Immature natural killer cell (primary cell): ENCODE results near the gene LRP8. TPM values are rescaled to one million over a fixed set of nuclear protein-coding genes. Genes with fewer than 3 reads are reported as not detected.

Experiments used
- DNase-seq, 3 donors: peaks; one replicate each; pipeline ENCODE4 v3.0.0; 2022; ENCODE audit warnings: mixed read lengths in 1 of 3
- H3K27ac Mint-ChIP-seq, 6 donors: one replicate each; pipeline ENCODE4 v1.8.0; 2020; ENCODE audit warnings: mixed read lengths in 6 of 6, mild to moderate bottlenecking in 5 of 6, inconsistent platforms in 4 of 6, moderate library complexity in 3 of 6
- H3K27me3 Mint-ChIP-seq, 3 donors: one replicate each; pipeline ENCODE4 v1.8.0; 2020 to 2021; ENCODE audit warnings: low read depth in 3 of 3, mild to moderate bottlenecking in 3 of 3, mixed read lengths in 3 of 3, moderate library complexity in 3 of 3, inconsistent platforms in 1 of 3
- H3K36me3 Mint-ChIP-seq, 3 donors: one replicate each; pipeline ENCODE4 v1.8.0; 2020; ENCODE audit warnings: mixed read lengths in 3 of 3, inconsistent platforms in 2 of 3, mild to moderate bottlenecking in 2 of 3
- H3K4me1 Mint-ChIP-seq, 2 donors: one replicate each; pipeline ENCODE4 v1.8.0; 2020; ENCODE audit warnings: inconsistent platforms in 2 of 2, mild to moderate bottlenecking in 2 of 2, mixed read lengths in 2 of 2, moderate library complexity in 1 of 2
- H3K4me3 Mint-ChIP-seq, 5 donors: one replicate each; pipeline ENCODE4 v1.8.0; 2020; ENCODE audit warnings: mild to moderate bottlenecking in 5 of 5, mixed read lengths in 5 of 5, inconsistent platforms in 3 of 5, moderate library complexity in 3 of 5
- H3K9me3 Mint-ChIP-seq, 6 donors: one replicate each; pipeline ENCODE4 v1.8.0; 2020; ENCODE audit warnings: mild to moderate bottlenecking in 6 of 6, mixed read lengths in 6 of 6, inconsistent platforms in 4 of 6, moderate library complexity in 3 of 6
- polyA plus RNA-seq, 3 donors: library from polyadenylated mRNA; unstranded; fragments of 300-500 nt; fragmentation: Illumina TruSeq; gene quantifications; one replicate each; pipeline ENCODE4 v1.2.3, GENCODE V29; 2021

Gene LRP8
- polyA plus RNA-seq, 3 donors from 2014 or later, result 0.86 to 3.4 (median 1.1) TPM

- H3K4me3 Mint-ChIP-seq, result no peak overlapping the region
- no peaks in the 10 kb centered on the region for H3K4me1 Mint-ChIP-seq
- no peaks in the 10 kb centered on the region for H3K9me3 Mint-ChIP-seq
- H3K36me3 Mint-ChIP-seq, result no peaks in the 10 kb centered on the region
- peaks cover 0 to 6% (median 2%) of the 10 kb centered on the region in 3 donors for H3K27me3 Mint-ChIP-seq
- DNase-seq, result no peak
- H3K27ac Mint-ChIP-seq, result no peak overlapping the region
Measured at GRCh38 chr1:53349968-53350852, 22.3 kb upstream of the LRP8 start.

DNA sequence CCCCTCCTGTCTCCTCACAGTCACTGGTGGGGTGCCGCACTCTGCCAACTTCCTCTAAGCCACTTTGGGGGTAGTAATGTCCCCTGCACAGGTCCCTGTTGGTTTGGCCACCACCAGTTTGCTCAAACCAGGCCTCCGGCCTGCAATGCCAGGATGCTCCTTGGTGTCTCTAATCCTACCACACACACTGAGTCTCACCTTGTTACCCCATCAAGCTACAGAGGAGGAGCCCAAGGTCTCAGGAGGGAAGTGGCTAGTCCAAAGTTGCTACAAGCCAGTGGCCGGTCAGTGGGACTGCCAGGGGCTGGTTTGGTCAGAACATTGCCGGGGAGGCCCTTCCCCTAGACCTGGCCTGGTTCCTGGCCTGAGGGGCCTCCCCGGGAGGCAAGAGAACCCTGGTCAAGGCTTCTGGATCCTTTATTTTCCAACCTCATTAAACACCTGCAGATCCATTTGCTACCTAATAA lies 21.5 kb upstream of the LRP8 start:
- Mint-ChIP-seq H3K9me3 (no peaks in the 10 kb centered on the region), H3K27me3 (peaks cover 0 to 6% (median 2%) of the 10 kb centered on the region in 3 donors), H3K4me1 (no peaks in the 10 kb centered on the region), H3K27ac (no peak overlapping the region), H3K36me3 (no peaks in the 10 kb centered on the region), H3K4me3 (no peak overlapping the region)
- DNase-seq, result no peak

DNA sequence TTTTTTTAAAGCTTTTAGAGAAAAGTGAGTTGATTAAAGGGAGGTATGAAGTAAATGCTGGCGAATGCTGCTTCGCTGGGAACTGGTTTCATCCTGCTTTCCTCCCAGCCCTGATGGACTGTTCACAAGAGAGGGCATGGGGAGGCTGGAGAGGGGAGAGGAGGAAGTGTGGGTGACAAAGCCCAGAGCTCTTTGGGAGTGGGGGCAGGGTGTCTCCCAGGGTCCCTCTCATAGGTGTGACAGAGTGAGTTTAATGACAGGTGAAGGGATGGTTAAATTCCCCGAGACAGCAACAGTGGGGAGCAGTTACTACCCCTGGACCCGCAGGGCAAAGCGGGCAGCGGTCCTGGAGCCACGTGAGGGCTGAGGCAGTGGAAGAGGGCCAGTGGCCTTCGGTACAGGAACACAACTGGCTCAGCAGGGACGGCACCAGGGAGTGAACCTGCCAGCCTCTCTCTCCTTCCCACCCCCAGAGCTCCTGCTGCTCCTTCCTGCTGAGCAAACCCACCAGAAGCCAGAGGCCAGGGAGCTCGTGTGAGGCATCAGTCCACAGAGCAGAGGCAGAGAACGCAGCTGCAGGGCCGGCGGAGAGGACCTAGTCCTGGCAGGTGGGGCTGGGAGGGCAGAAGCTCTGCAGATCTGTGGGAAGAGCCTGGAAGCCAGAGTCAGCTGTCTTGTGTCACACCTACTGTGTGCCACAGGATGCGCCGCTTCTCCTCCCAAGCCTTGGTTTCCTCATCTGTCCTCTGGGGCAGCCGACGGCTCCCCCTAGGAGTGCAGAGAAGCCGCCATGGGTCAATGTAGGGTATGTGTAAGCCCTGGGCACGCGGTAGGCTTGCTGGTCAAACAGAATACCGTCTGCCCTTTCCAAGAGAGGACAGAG lies 20.9 kb upstream of the LRP8 start:
- no peaks in the 10 kb centered on the region for H3K9me3 Mint-ChIP-seq
- H3K27me3 Mint-ChIP-seq, result peaks cover 0 to 6% (median 2%) of the 10 kb centered on the region in 3 donors
- H3K36me3 Mint-ChIP-seq, result no peaks in the 10 kb centered on the region
- DNase-seq, result no peak
- no peak overlapping the region for H3K4me3 Mint-ChIP-seq
- H3K4me1 Mint-ChIP-seq, result no peaks in the 10 kb centered on the region
- H3K27ac Mint-ChIP-seq, result no peak overlapping the region

DNA sequence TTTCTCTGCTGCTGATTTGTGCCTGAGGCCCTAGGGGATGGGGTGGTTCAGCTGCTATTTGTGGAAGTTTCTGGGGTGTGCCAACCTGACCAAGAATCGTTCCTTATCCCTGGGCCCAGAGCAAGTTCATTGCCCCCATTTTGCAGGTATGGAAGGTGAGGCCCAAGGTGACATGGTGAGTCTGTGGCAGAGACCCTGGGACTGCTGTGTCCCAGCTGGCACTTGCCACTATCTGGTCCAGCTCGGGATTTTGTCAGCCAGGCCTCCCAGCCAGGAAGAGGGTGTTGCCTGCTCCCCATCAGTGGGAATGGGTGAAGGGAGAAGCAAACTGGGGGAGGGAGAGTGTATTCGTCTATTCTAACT lies 18.9 kb upstream of the LRP8 start:
- Mint-ChIP-seq H3K4me3 (no peak overlapping the region), H3K4me1 (no peaks in the 10 kb centered on the region), H3K9me3 (no peaks in the 10 kb centered on the region), H3K27me3 (peaks cover 0 to 6% (median 0%) of the 10 kb centered on the region in 3 donors), H3K36me3 (no peaks in the 10 kb centered on the region), H3K27ac (no peak overlapping the region)
- no peak for DNase-seq

DNA sequence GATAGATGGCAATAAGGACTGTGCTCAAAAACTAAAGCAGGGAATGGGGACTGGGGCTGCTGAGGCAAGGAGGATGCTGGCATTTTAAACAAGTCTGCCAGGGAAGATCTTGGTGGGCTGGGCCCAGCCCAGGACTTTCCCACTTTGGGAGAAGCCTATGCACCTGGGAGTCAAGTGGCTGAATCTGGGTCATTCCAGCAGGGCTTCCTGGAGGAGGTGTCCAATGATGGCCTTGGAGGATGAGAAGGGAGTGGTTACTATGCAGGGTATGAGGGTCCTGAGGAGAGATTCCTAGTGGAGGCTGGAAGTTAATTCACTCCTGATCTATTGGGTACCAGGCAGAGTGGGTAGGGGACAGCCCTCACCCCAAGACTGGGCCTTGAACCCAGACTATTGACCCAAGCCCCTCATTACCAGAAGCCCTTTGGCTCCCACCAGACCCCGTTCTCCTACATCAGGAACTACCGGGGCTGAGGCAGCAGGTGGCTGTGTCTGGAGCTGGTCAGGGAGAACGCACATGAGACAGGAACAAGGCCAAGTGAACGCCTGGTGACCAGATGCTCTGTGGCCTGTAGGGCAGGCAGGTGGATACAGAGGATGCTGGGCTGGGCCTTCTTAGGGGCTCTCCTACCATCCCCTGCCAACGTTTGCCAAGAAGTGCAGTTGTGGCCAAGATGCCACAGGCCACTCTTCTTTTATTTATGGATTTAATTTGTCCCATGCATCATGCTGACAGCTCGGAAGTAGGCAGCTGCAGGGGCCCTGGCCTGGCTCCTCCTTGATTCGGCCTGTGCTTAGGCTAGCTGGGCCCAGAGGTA lies 18.3 kb upstream of the LRP8 start:
- no peak for DNase-seq
- Mint-ChIP-seq H3K4me3 (no peak overlapping the region), H3K27ac (no peak overlapping the region)

GRCh38 chr1:53344921-53345838 lies 17.3 kb upstream of the LRP8 start:
- H3K4me1 Mint-ChIP-seq, result no peaks in the 10 kb centered on the region

More for the DNA sequence above, 18.3 kb upstream of the LRP8 start:
- no peaks in the 10 kb centered on the region for H3K9me3 Mint-ChIP-seq
- peaks cover 0 to 4% (median 0%) of the 10 kb centered on the region in 3 donors for H3K36me3 Mint-ChIP-seq
- peaks cover 0 to 4% (median under 1%) of the 10 kb centered on the region in 3 donors for H3K27me3 Mint-ChIP-seq
- no peaks in the 10 kb centered on the region for H3K4me1 Mint-ChIP-seq

DNA sequence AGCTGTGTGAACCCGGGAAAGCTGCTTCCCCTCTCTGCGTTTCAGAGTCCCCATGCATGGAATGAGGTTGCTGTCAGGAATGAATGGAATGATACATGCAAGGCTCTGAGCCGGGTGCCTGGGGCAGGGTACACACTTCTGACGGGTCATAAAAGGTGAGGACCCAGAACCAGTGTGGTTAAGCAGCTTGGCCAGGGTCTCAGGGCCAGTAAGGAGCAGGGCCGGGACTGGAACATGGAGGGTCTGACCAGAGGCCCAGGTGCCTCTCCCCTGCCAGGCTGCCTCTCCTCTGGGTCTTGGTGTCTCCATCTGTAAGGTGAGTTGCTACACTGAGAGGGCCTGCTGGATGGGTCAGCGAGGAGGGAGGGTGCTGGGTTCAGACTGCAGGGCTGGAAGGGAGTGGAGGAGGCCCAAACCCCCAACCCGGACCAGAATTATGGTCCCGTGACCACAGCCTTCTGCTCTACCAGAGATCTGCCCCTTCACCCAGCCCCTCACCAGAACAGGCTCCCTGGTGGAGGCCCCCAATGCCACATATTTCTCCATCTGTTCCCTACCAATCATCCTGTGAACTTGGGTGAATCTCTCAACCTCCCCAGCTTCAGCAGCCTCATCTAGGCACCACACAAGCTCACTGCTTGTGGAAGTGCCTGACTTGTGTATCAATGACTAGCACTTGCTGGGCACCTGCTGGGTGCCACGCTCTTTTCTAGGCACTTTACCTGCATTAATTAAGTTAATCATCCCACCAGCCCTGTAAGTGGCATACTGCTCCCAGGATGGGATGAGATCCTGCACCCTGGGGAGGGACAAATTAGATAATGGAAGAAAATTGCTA lies 16.2 kb upstream of the LRP8 start:
- Mint-ChIP-seq H3K27me3 (peaks cover 0 to 6% (median 2%) of the 10 kb centered on the region in 3 donors), H3K9me3 (no peaks in the 10 kb centered on the region), H3K36me3 (peaks cover 0 to 5% (median 0%) of the 10 kb centered on the region in 3 donors), H3K27ac (no peak overlapping the region), H3K4me1 (no peaks in the 10 kb centered on the region), H3K4me3 (no peak overlapping the region)
- no peak for DNase-seq

More at GRCh38 chr1:53344921-53345838, 17.3 kb upstream of the LRP8 start:
- Mint-ChIP-seq H3K36me3 (peaks cover 0 to 5% (median 0%) of the 10 kb centered on the region in 3 donors), H3K27ac (no peak overlapping the region), H3K4me3 (no peak overlapping the region), H3K9me3 (no peaks in the 10 kb centered on the region), H3K27me3 (peaks cover 0 to 4% (median 4%) of the 10 kb centered on the region in 3 donors)
- no peak for DNase-seq

DNA sequence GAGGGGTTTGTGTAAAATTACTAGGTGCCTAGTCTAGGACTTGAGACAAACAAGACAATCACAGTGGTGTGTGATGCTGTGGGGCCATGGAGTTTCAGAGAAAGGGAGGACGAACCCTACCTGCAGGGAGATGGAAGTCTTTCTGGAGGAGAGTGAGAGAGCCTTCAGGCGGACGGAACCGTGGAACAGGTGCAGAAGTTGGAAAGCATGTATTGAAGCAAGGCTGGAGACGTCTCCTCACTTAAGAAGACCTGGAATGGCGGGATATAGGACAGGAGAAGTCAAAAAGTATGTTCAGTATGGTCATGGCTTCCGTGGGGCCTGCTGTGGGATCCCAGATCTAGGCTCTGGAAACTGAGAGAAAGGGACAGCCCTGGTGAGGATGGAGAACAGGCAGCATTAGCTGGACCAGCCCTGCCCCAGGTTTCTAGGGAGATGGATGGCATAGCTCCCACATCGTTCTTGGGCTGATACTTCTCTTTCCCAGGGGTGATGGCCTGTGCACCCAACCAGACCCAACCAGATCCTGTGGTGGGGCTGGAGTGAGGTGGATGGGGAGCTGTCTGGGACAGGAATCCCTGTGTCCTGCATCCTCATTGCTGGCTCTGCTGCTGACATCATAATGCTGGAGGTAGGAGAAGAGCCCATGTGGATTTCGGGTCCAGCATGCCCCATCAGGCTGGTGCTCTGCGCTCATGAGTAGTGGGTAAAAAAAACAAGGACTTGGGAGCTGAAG lies 15.0 kb upstream of the LRP8 start:
- no peak for DNase-seq
- H3K27me3 Mint-ChIP-seq, result peaks cover 0 to 6% (median 2%) of the 10 kb centered on the region in 3 donors
- no peaks in the 10 kb centered on the region for H3K9me3 Mint-ChIP-seq
- no peaks in the 10 kb centered on the region for H3K4me1 Mint-ChIP-seq
- H3K27ac Mint-ChIP-seq, result no peak overlapping the region
- H3K4me3 Mint-ChIP-seq, result no peak overlapping the region
- H3K36me3 Mint-ChIP-seq, result peaks cover 0 to 5% (median 0%) of the 10 kb centered on the region in 3 donors

- Mint-ChIP-seq H3K4me1 (no peaks in the 10 kb centered on the region), H3K27me3 (peaks cover 0 to 6% (median 2%) of the 10 kb centered on the region in 3 donors), H3K9me3 (no peaks in the 10 kb centered on the region), H3K27ac (peak overlapping the region in 1 of 6 donors; percentile 35), H3K36me3 (peaks cover 0 to 5% (median 0%) of the 10 kb centered on the region in 3 donors), H3K4me3 (no peak overlapping the region)
- DNase-seq, result no peak
Measured at GRCh38 chr1:53341961-53342707, 14.3 kb upstream of the LRP8 start.

GRCh38 chr1:53341521-53341895 lies 13.6 kb upstream of the LRP8 start:
- H3K36me3 Mint-ChIP-seq, result peaks cover 0 to 5% (median 0%) of the 10 kb centered on the region in 3 donors
- no peak overlapping the region for H3K27ac Mint-ChIP-seq
- peaks cover 0 to 9% (median 2%) of the 10 kb centered on the region in 3 donors for H3K27me3 Mint-ChIP-seq
- H3K4me1 Mint-ChIP-seq, result no peaks in the 10 kb centered on the region
- no peak for DNase-seq
- no peaks in the 10 kb centered on the region for H3K9me3 Mint-ChIP-seq
- no peak overlapping the region for H3K4me3 Mint-ChIP-seq
